Prostate gland (tissue), 2 donors: Measurements from ENCODE around the gene MICU1.

Source experiments
- POLR2A ChIP-seq: fragments of 450-650 bp; IDR thresholded peaks from one replicate; pipeline ENCODE4 v1.6.1; 2016; ENCODE audit warnings: antibody characterized with exemption, mild to moderate bottlenecking
- POLR2AphosphoS5 ChIP-seq: sonication (generic); formaldehyde crosslinking; IDR thresholded peaks from one replicate; pipeline ENCODE4 v1.6.1; 2017; ENCODE audit warnings: antibody characterized with exemption
- TF ChIP-seq, protein P1 (sequence below), 4 experiments: fragments of 200-600 bp in 2 of 4; fragments of 450-650 bp in 2 of 4; sonication (generic) in 2 of 4; IDR thresholded peaks; 1 replicate in 3 of 4; 2 replicates in 1 of 4; pipeline ENCODE4 v1.5.1; 2016 to 2019; ENCODE audit warnings: antibody characterized with exemption in 4 of 4, mild to moderate bottlenecking in 2 of 4, moderate library complexity in 2 of 4

DNA sequence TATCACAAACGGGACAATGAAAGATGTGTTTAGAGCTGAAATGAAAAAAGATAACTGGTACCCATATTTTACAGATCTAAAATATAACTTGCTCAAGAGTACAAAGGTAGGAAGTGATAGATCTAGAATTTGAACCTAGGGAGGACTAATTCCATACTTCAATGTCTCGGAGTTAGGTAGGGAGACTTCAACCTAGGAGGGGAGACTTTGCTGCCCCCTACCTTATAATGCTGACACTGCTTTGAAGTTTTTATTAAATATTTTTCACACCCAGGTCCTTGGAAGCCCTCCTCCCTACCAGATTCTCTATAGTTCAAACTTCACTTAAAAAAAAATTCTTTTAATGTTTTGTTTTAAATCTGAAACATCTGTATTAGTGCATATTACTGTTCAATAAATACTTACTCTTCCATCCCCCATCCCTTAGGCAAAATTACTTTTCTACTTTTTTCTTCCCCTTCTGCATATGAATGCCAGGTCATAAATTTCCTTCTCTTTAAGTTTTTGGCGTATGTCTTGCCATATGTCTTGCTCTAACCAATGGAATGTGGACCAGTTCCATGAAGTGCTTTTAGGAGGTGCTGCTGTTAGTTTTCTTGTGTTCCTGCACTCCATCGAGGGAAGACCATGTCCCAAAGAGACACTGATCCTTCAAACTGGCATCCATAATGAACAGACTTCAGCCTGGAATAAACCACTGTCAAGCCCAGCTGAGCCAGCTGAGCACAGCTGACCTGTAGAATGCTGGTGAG lies 57.8 kb downstream of the MICU1 start:
- TF ChIP-seq, protein P1, sequence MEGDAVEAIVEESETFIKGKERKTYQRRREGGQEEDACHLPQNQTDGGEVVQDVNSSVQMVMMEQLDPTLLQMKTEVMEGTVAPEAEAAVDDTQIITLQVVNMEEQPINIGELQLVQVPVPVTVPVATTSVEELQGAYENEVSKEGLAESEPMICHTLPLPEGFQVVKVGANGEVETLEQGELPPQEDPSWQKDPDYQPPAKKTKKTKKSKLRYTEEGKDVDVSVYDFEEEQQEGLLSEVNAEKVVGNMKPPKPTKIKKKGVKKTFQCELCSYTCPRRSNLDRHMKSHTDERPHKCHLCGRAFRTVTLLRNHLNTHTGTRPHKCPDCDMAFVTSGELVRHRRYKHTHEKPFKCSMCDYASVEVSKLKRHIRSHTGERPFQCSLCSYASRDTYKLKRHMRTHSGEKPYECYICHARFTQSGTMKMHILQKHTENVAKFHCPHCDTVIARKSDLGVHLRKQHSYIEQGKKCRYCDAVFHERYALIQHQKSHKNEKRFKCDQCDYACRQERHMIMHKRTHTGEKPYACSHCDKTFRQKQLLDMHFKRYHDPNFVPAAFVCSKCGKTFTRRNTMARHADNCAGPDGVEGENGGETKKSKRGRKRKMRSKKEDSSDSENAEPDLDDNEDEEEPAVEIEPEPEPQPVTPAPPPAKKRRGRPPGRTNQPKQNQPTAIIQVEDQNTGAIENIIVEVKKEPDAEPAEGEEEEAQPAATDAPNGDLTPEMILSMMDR (IDR thresholded peaks at IDR 0.05), result peak in 1 of 4 experiments; percentile 21
- TF ChIP-seq POLR2A (no peak), POLR2AphosphoS5 (no peak)
